Right lobe of liver (tissue), 6 donors: ENCODE results near the gene SMARCB1. TPM values are rescaled to one million over a fixed set of nuclear protein-coding genes. Genes with fewer than 3 reads are reported as not detected.
A peak's percentile ranks its signal among the peaks of the same experiment; 100 is the strongest.

Experiments
- ATAC-seq, 4 donors: fragments of 200-7000 bp; cut with Tn5 transposase; one replicate each; pipeline ENCODE4 v1.9.1; 2020; ENCODE audit warnings: mild to moderate bottlenecking in 4 of 4, moderate library complexity in 4 of 4
- DNase-seq, 3 donors: peaks; one replicate each; pipeline ENCODE4 v3.0.0-alpha.2; 2020
- H3K27ac ChIP-seq, 3 donors: fragments of 200-600 bp; one replicate each; pipeline ENCODE4 v1.8.0; 2022
- H3K27me3 ChIP-seq, 2 donors: fragments of 200-600 bp; one replicate each; pipeline ENCODE4 v1.8.0; 2022
- H3K36me3 ChIP-seq, 4 donors: fragments of 200-600 bp; sonication (generic) in 1 of 4; one replicate each; pipeline versions ENCODE4 v1.5.1 to v1.8.0; 2017 to 2022; ENCODE audit warnings: control low read depth in 1 of 4
- H3K4me1 ChIP-seq, 4 donors: fragments of 200-600 bp; sonication (generic) in 1 of 4; one replicate each; pipeline versions ENCODE4 v1.5.1 to v1.8.0; 2017 to 2022; ENCODE audit warnings: control low read depth in 1 of 4
- H3K4me3 ChIP-seq, 3 donors: fragments of 200-600 bp; one replicate each; pipeline ENCODE4 v1.8.0; 2022
- H3K9me3 ChIP-seq, 4 donors: fragments of 200-600 bp; sonication (generic) in 1 of 4; one replicate each; pipeline versions ENCODE4 v1.5.1 to v1.8.0; 2017 to 2022; ENCODE audit warnings: control low read depth in 1 of 4
- CTCF ChIP-seq, 4 donors: fragments of 200-600 bp in 3 of 4; fragments of 450-650 bp in 1 of 4; IDR thresholded peaks; one replicate each; pipeline versions ENCODE4 v1.5.1 to v1.8.0; 2016 to 2022; ENCODE audit warnings: antibody characterized with exemption in 4 of 4, mild to moderate bottlenecking in 2 of 4
- POLR2A ChIP-seq: fragments of 450-650 bp; IDR thresholded peaks from one replicate; pipeline ENCODE4 v1.6.1; 2017; ENCODE audit warnings: antibody characterized with exemption, mild to moderate bottlenecking
- WGBS: methylation state at CpG from one replicate; pipeline ENCODE4 v1.1.6; 2018; ENCODE audit warnings: low coverage, low lambda C conversion rate; ENCODE audit not compliant: insufficient coverage; ENCODE audit errors: missing lambda C conversion rate; 5-methylcytosine and 5-hydroxymethylcytosine counted together
- intact Hi-C, 2 donors: fragments of 100-400 bp; cut with DNase I; formaldehyde crosslinking; loops; one replicate each; pipeline versions ENCODE4 v1.11.2 to v1.14.1; 2022
- total RNA-seq, 6 experiments: library from RNA; depleted of rRNA in 2 of 6; stranded (reverse); fragments of >200 nt in 2 of 6; fragmentation: NEBNext Ultra II Directional in 3 of 6; extraction: Animal tissue kit (Norgen Biotek cat#: 25700) in 3 of 6; gene quantifications; one replicate each; pipeline versions ENCODE4 v1.1.0 to v1.2.4, GENCODE V29; 2016 to 2023
- donor health status: DM: no; HTN: yes; CAD: no.
- donor health status: DM: no; HTN: no; CAD: no.
- donor health status: DM: no; HTN: no; CAD: no.
- donor health status: DM: no; HTN: yes; CAD: no.
- donor health status: DM: no; HTN: yes; CAD: no.

Gene SMARCB1
- total RNA-seq, 6 experiments from 2014 or later, result 19.9 to 70.2 (median 25.3) TPM

DNA sequence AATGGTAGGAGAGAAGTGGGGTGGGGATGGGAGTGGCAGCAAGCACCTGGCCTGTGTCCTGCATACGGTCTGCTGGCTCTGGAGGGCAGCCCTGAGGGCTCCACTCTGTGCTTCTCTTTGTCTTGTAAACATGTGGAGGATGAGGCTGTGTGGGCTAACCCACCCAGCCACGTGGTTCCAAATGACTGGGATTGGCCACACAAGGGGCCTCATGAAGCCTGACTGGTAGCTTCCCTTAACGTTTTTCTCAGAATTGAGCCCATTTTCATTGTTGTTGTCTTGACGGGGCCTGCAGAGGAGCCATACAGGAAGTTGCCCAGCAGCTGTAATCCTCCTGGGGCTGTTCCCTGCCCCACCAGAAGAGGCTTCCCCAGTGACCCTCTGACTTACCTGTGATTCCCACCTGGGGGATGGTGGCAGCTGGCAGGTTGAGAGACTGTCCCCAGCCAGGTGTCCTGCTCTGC lies 34.0 kb downstream of the SMARCB1 start:
- 59% methylated on average over 3 of the region's 4 CpGs for WGBS
- Histone ChIP-seq H3K4me3 (no peak overlapping the region), H3K36me3 (peaks cover 0 to 38% (median 19%) of the 10 kb centered on the region in 4 donors), H3K9me3 (no peaks in the 10 kb centered on the region), H3K27me3 (no peaks in the 10 kb centered on the region), H3K27ac (no peak overlapping the region), H3K4me1 (no peaks in the 10 kb centered on the region)
- no peak for TF ChIP-seq CTCF (IDR thresholded peaks at IDR 0.05)
- no peak for TF ChIP-seq POLR2A
- intact Hi-C loops, result no loop called here
- DNase-seq (peak in 2 of 3 donors; percentile 21 to 34), ATAC-seq (no peak)

- no peak overlapping the region for H3K4me3 ChIP-seq
- H3K36me3 ChIP-seq, result peaks cover 0 to 28% (median 17%) of the 10 kb centered on the region in 4 donors
- H3K27ac ChIP-seq, result no peak overlapping the region
- ATAC-seq (no peak), DNase-seq (peak in 2 of 3 donors; percentile 34 to 49)
- peaks cover 0 to 5% (median 0%) of the 10 kb centered on the region in 4 donors for H3K4me1 ChIP-seq
- 100% methylated on average over 1 of the region's 6 CpGs for WGBS
- no peaks in the 10 kb centered on the region for H3K9me3 ChIP-seq
- no peaks in the 10 kb centered on the region for H3K27me3 ChIP-seq
- no peak for TF ChIP-seq CTCF (IDR thresholded peaks at IDR 0.05)
- no peak for TF ChIP-seq POLR2A
- intact Hi-C loops, result no loop called here
Observed at GRCh38 chr22:23822101-23822671, 35.4 kb downstream of the SMARCB1 start.

GRCh38 chr22:23823331-23823791 lies 36.6 kb downstream of the SMARCB1 start:
- TF ChIP-seq POLR2A (no peak), CTCF (IDR thresholded peaks at IDR 0.05) (no peak)
- DNase-seq (peak in 2 of 3 donors; percentile 22 to 31), ATAC-seq (no peak)
- Histone ChIP-seq H3K4me3 (no peak overlapping the region), H3K27ac (no peak overlapping the region), H3K27me3 (no peaks in the 10 kb centered on the region), H3K36me3 (peaks cover 0 to 25% (median 15%) of the 10 kb centered on the region in 4 donors), H3K4me1 (peaks cover 0 to 11% (median 0%) of the 10 kb centered on the region in 4 donors), H3K9me3 (no peaks in the 10 kb centered on the region)
- WGBS, result 100% methylated on average over 1 of the region's 14 CpGs
- intact Hi-C loops, result no loop called here

DNA sequence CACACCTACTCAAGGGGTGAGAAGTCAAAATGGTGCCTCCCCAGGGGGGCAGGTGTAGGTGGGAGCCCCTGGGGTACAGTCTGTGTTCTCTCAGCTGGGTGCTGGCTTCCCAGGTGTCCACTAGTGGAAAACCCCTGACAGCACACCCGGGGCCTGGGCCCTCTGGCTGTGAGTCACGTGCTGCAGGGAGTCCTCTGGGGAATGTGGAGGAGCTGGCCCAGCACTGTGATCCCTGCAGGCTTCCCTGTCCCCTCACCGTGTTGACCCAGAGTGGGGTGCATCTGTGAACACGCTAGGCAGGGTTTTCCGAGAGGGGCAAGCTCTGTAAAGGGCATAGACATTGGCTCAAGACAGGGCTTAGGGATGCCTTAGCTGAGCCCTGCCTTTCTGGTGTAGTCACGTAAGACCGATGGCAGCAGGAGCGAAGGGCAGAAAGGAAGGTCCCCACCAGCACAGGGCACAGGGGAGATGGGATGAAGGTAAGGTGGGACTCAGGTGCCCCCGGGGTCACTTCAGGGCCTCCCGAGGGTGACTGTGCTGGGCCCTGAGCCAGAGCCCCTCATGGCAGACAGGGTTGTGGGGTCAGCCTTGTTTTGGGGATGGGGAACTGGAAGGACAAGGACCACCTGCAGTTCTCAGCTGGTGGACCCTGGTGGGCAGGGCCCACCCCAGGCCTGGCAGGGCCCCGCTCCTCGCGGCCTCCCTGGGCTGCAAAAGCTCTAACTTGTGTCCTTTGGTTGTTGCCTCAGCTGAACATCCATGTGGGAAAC lies 37.9 kb downstream of the SMARCB1 start:
- Histone ChIP-seq H3K27me3 (no peaks in the 10 kb centered on the region), H3K9me3 (no peaks in the 10 kb centered on the region), H3K4me3 (no peak overlapping the region), H3K27ac (no peak overlapping the region), H3K4me1 (peaks cover 0 to 24% (median 0%) of the 10 kb centered on the region in 4 donors), H3K36me3 (peaks cover 0 to 20% (median 11%) of the 10 kb centered on the region in 4 donors)
- ATAC-seq (no peak), DNase-seq (peak in 2 of 3 donors; percentile 40 to 48)
- intact Hi-C loops, result no loop called here
- 94% methylated on average over 6 of the region's 13 CpGs for WGBS
- TF ChIP-seq POLR2A (no peak), CTCF (IDR thresholded peaks at IDR 0.05) (no peak)
